Measurements from ENCODE around the gene LDHA. TPM values are rescaled to one million over a fixed set of nuclear protein-coding genes. Genes with fewer than 3 reads are reported as not detected.

The LDHA gene
- total and polyA plus RNA-seq, 2 of the 13 experiments (the other 11 are each of a cell fraction or from before 2014, with no cell fraction given): 805 to 1,547 TPM

- intact Hi-C loops (cut with micrococcal nuclease; ENCODE audit: unreplicated experiment) (no loop called here), in situ Hi-C loops (cut with HindIII; ENCODE audit: extremely low pct_ligation_motif_present, low pct_unique_long_range_greater_than_20kb) (no loop called here)
- POLR2A ChIA-PET: no interaction called here
- Histone ChIP-seq H3K9me3 (ENCODE audit: low read length) (no peaks in the 10 kb centered on the region), H3K27ac (ENCODE audit: extremely low read length, insufficient read depth, low read length) (no peak within 1 kb of the TSS), H3K9ac (ENCODE audit: insufficient read depth, low read depth, low read length) (no peak within 1 kb of the TSS), H3K4me1 (ENCODE audit: insufficient read depth, low read length) (no peaks in the 10 kb centered on the region), H3K79me2 (ENCODE audit: insufficient read depth, low read length) (no peaks in the 10 kb centered on the region), H3K4me3 (replicated peaks in 1 of 3; ENCODE audit: insufficient read depth in 1 of 3, low read depth in 2 of 3, low read length in 3 of 3) (no peak within 1 kb of the TSS), H3K27me3 (ENCODE audit: control insufficient read depth in 1 of 2, insufficient read depth in 2 of 2, low read length in 2 of 2) (no peaks in the 10 kb centered on the region), H3K4me2 (ENCODE audit: low read depth, low read length) (no peak within 1 kb of the TSS), H3K36me3 (replicated peaks in 1 of 2; ENCODE audit: control insufficient read depth in 1 of 2, insufficient read depth in 2 of 2, low read length in 2 of 2) (no peaks in the 10 kb centered on the region), H4K20me1 (ENCODE audit: insufficient read depth, low read length) (no peaks in the 10 kb centered on the region), H2AFZ (ENCODE audit: low read length) (no peak within 1 kb of the TSS)
- DNase-seq (ENCODE audit: low spot score) (no peak), FAIRE-seq (no peak), ATAC-seq (no peak)
- CTCF ChIA-PET (ENCODE audit: low intra/inter-chr PET ratio, low total read pairs): no interaction called here
- no TSS peak for BruUV-seq (replicated peaks)
- TF ChIP-seq ZNF564 (CRISPR knock-in tag; IDR thresholded peaks at IDR 0.05) (no peak), FOXM1 (CRISPR knock-in tag; IDR thresholded peaks at IDR 0.05) (no peak), ZNF891 (CRISPR knock-in tag; IDR thresholded peaks at IDR 0.05) (no peak), ZNF766 (CRISPR knock-in tag; IDR thresholded peaks at IDR 0.05; ENCODE audit: borderline replicate concordance) (no peak), ZNF879 (CRISPR knock-in tag; IDR thresholded peaks at IDR 0.05) (no peak), BCLAF1 (IDR thresholded peaks at IDR 0.05) (no peak), THAP9 (CRISPR knock-in tag; IDR thresholded peaks at IDR 0.05; ENCODE audit: borderline replicate concordance) (no peak), GZF1 (CRISPR knock-in tag; IDR thresholded peaks at IDR 0.05) (no peak), ZNF83 (CRISPR knock-in tag; IDR thresholded peaks at IDR 0.05; ENCODE audit: borderline replicate concordance) (no peak), ZNF431 (CRISPR knock-in tag; IDR thresholded peaks at IDR 0.05; ENCODE audit: borderline replicate concordance, low read depth) (no peak)
- WGBS (ENCODE audit: low lambda C conversion rate): 78% methylated on average over 19 of the region's 47 CpGs
These were observed 61.5 kb downstream of the LDHA start, which contains the start of gene LDHAL6A for GRCh38 chr11:18455686-18456372. Gene LDHAL6A (plus strand): TSS chr11:18455856. CDS start chr11:18456681, 825 bp downstream.
